ENCODE measurements around the gene SULT1A3.
"Not testable (repeated sequence)": the region's sequence is repeated elsewhere in the genome, so short reads cannot be mapped to it uniquely, and the experiment has no call there.

DNA sequence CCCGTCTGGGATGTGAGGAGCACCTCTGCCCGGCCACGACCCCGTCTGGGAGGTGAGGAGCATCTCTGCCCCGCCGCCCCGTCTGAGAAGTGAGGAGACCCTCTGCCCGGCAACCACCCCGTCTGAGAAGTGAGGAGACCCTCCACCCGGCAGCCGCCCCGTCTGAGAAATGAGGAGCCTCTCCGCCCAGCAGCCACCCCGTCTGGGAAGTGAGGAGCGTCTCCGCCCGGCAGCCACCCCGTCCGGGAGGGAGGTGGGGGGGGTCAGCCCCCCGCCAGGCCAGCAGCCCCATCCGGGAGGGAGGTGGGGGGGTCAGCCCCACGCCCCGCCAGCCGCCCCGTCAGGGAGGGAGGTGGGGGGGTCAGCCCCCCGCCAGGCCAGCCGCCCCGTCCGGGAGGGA lies 30.3 kb upstream of the SULT1A3 start:
- not testable (repeated sequence) for TF ChIP-seq POLR2AphosphoS5, SPI1, POLR2A (IDR thresholded peaks at IDR 0.05; ENCODE audit: low read depth, low read length)

Data from GM12891 (cell line).